ENCODE measurements around the gene HIP1. TPM values are rescaled to one million over a fixed set of nuclear protein-coding genes. Genes with fewer than 3 reads are reported as not detected.

HIP1 gene
- total and polyA plus RNA-seq, 2 of the 13 experiments (the other 11 are each of a cell fraction or from before 2014, with no cell fraction given), result 4.5 to 6.2 TPM

DNA sequence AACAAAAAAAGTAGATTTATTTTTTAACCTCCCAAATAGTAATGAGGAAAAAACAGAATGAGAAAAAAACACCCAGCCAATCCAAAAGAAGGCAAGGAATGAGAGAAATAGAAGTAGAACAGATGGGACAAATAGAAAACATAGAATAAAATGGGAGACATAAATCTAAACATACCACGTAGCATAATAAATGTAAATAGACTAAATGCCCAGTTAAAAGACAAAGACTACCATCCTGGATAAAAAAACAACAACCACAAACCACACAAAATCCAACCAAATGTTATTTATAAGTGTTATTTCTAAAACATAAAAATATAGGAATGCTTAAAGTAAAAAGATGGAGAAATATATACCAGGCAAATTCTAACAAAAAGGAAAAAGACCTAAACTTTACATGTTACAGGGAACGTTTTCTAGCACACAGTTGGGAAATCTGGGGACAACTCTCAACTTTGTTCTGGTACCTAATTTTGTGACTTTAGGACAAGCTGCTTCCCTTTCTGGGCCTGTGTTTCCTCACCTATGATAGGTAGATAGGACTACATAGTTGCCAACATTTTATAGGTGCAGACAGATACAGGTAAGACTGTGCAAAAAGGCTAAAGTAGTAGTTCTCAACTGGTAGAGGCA lies 148.3 kb downstream of the HIP1 start:
- no peaks in the 10 kb centered on the region for H3K79me2 ChIP-seq (ENCODE audit: insufficient read depth, low read length)
- H2AFZ ChIP-seq (ENCODE audit: low read length), result no peak overlapping the region
- CTCF ChIA-PET (ENCODE audit: low intra/inter-chr PET ratio, low total read pairs), result no interaction called here
- FAIRE-seq (no peak), ATAC-seq (no peak), DNase-seq (ENCODE audit: low spot score) (no peak)
- no peak overlapping the region for H3K4me2 ChIP-seq (ENCODE audit: low read depth, low read length)
- in situ Hi-C loops (cut with HindIII; ENCODE audit: extremely low pct_ligation_motif_present, low pct_unique_long_range_greater_than_20kb) (no loop called here), intact Hi-C loops (cut with micrococcal nuclease; ENCODE audit: unreplicated experiment) (no loop called here)
- H3K9me3 ChIP-seq (ENCODE audit: low read length), result no peaks in the 10 kb centered on the region
- no peak overlapping the region for H3K4me3 ChIP-seq (replicated peaks in 1 of 3; ENCODE audit: insufficient read depth in 1 of 3, low read depth in 2 of 3, low read length in 3 of 3)
- BruUV-seq (replicated peaks), result no TSS peak
- H3K36me3 ChIP-seq (replicated peaks in 1 of 2; ENCODE audit: control insufficient read depth in 1 of 2, insufficient read depth in 2 of 2, low read length in 2 of 2), result no peaks in the 10 kb centered on the region
- POLR2A ChIA-PET, result no interaction called here
- H4K20me1 ChIP-seq (ENCODE audit: insufficient read depth, low read length), result no peaks in the 10 kb centered on the region
- peaks cover 19% of the 10 kb centered on the region for H3K4me1 ChIP-seq (ENCODE audit: insufficient read depth, low read length)
- no peak for TF ChIP-seq ZNF260 (CRISPR knock-in tag; IDR thresholded peaks at IDR 0.05; ENCODE audit: borderline replicate concordance, low read depth)
- TF ChIP-seq GATAD1 (CRISPR knock-in tag; IDR thresholded peaks at IDR 0.05), result no peak
- TF ChIP-seq SMARCC2 (IDR thresholded peaks at IDR 0.05), result no peak
- TF ChIP-seq TAF1 (CRISPR knock-in tag; IDR thresholded peaks at IDR 0.05), result no peak
- TF ChIP-seq KDM2A (CRISPR knock-in tag; IDR thresholded peaks at IDR 0.05; ENCODE audit: borderline replicate concordance, low read depth), result no peak
- no peak for TF ChIP-seq KMT2B (CRISPR knock-in tag; IDR thresholded peaks at IDR 0.05)
- TF ChIP-seq ZFP36L2 (CRISPR knock-in tag; IDR thresholded peaks at IDR 0.05), result no peak
- no peak for TF ChIP-seq HNF4A (CRISPR knock-in tag; IDR thresholded peaks at IDR 0.05)
- TF ChIP-seq MZF1 (CRISPR knock-in tag; IDR thresholded peaks at IDR 0.05; ENCODE audit: borderline replicate concordance), result no peak
- TF ChIP-seq, protein P1, sequence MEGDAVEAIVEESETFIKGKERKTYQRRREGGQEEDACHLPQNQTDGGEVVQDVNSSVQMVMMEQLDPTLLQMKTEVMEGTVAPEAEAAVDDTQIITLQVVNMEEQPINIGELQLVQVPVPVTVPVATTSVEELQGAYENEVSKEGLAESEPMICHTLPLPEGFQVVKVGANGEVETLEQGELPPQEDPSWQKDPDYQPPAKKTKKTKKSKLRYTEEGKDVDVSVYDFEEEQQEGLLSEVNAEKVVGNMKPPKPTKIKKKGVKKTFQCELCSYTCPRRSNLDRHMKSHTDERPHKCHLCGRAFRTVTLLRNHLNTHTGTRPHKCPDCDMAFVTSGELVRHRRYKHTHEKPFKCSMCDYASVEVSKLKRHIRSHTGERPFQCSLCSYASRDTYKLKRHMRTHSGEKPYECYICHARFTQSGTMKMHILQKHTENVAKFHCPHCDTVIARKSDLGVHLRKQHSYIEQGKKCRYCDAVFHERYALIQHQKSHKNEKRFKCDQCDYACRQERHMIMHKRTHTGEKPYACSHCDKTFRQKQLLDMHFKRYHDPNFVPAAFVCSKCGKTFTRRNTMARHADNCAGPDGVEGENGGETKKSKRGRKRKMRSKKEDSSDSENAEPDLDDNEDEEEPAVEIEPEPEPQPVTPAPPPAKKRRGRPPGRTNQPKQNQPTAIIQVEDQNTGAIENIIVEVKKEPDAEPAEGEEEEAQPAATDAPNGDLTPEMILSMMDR (CRISPR knock-in tag; IDR thresholded peaks at IDR 0.05), result no peak
- TF ChIP-seq JUNB (CRISPR knock-in tag; IDR thresholded peaks at IDR 0.05; ENCODE audit: borderline replicate concordance), result no peak
- no peak for TF ChIP-seq ZNF44 (CRISPR knock-in tag; IDR thresholded peaks at IDR 0.05)
- TF ChIP-seq ZNF207 (IDR thresholded peaks at IDR 0.05; ENCODE audit: borderline replicate concordance), result no peak
- TF ChIP-seq, protein P2, sequence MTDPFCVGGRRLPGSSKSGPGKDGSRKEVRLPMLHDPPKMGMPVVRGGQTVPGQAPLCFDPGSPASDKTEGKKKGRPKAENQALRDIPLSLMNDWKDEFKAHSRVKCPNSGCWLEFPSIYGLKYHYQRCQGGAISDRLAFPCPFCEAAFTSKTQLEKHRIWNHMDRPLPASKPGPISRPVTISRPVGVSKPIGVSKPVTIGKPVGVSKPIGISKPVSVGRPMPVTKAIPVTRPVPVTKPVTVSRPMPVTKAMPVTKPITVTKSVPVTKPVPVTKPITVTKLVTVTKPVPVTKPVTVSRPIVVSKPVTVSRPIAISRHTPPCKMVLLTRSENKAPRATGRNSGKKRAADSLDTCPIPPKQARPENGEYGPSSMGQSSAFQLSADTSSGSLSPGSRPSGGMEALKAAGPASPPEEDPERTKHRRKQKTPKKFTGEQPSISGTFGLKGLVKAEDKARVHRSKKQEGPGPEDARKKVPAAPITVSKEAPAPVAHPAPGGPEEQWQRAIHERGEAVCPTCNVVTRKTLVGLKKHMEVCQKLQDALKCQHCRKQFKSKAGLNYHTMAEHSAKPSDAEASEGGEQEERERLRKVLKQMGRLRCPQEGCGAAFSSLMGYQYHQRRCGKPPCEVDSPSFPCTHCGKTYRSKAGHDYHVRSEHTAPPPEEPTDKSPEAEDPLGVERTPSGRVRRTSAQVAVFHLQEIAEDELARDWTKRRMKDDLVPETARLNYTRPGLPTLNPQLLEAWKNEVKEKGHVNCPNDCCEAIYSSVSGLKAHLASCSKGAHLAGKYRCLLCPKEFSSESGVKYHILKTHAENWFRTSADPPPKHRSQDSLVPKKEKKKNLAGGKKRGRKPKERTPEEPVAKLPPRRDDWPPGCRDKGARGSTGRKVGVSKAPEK (CRISPR knock-in tag; IDR thresholded peaks at IDR 0.05; ENCODE audit: borderline replicate concordance), result no peak
- no peak overlapping the region for H3K9ac ChIP-seq (ENCODE audit: insufficient read depth, low read depth, low read length)
- 80% methylated on average over 2 of the region's 2 CpGs for WGBS (ENCODE audit: low lambda C conversion rate)
- H3K27ac ChIP-seq (ENCODE audit: extremely low read length, insufficient read depth, low read length), result no peak overlapping the region
- no peaks in the 10 kb centered on the region for H3K27me3 ChIP-seq (ENCODE audit: control insufficient read depth in 1 of 2, insufficient read depth in 2 of 2, low read length in 2 of 2)

All from HepG2 (cell line).